Endothelial cell of umbilical vein (primary cell): ENCODE results near the gene SPPL2B. TPM values are rescaled to one million over a fixed set of nuclear protein-coding genes. Genes with fewer than 3 reads are reported as not detected.

Experiments used
- BruUV-seq: library from RNA; stranded (reverse); fragments of 400-500 nt; replicated peaks from 2 replicates; lab custom pipeline; 2021; lab: Mats Ljungman, UMichigan
- CTCF ChIA-PET: fragments of 300-600, 350-600 bp; sonication (Branson Sonifier 250); formaldehyde crosslinking; loops from one replicate; lab custom pipeline; 2021; ENCODE audit warnings: antibody characterized with exemption, inconsistent platforms; lab: Charles Lee
- POLR2A ChIA-PET: fragments of 300-600, 350-600 bp; sonication (Branson Sonifier 250); formaldehyde crosslinking; loops from one replicate; lab custom pipeline; 2021; ENCODE audit warnings: antibody characterized with exemption, inconsistent platforms; lab: Charles Lee
- DNase-seq: peaks from one replicate; pipeline ENCODE4 v3.0.0-alpha.2; 2011; ENCODE audit warnings: low read depth, low spot score
- FAIRE-seq: peaks from 2 replicates; lab custom pipeline; 2011; peaks lifted over from hg19 to GRCh38; lab: Jason Lieb, UNC
- H2AFZ ChIP-seq: 2 replicates; pipeline ENCODE4 v1.6.0; 2012; ENCODE audit warnings: low read depth, low read length, control low read depth, inconsistent platforms
- H3K27ac ChIP-seq: 2 replicates; pipeline ENCODE4 v1.5.1; 2011; ENCODE audit warnings: low read depth, mild to moderate bottlenecking, control low read depth, low read length, moderate library complexity; ENCODE audit not compliant: insufficient read depth
- H3K27me3 ChIP-seq, 2 experiments: 2 replicates each; pipeline versions ENCODE4 v1.6.0 to v1.6.1; 2011; ENCODE audit warnings: low read length in 2 of 2, mixed read lengths in 1 of 2; ENCODE audit not compliant: control insufficient read depth in 2 of 2, insufficient read depth in 2 of 2
- H3K36me3 ChIP-seq, 2 experiments: 2 replicates in 1 of 2; 3 replicates in 1 of 2; pipeline ENCODE4 v1.5.1; 2011; ENCODE audit warnings: low read length in 2 of 2, mild to moderate bottlenecking in 1 of 2, moderate library complexity in 1 of 2; ENCODE audit not compliant: control insufficient read depth in 2 of 2, insufficient read depth in 2 of 2; ENCODE audit errors: extremely low read depth in 1 of 2
- H3K4me1 ChIP-seq: 3 replicates; pipeline ENCODE4 v1.5.1; 2011; ENCODE audit warnings: mild to moderate bottlenecking, low read length; ENCODE audit not compliant: control insufficient read depth, insufficient read depth; ENCODE audit errors: extremely low read depth
- H3K4me2 ChIP-seq: 2 replicates; pipeline ENCODE4 v1.6.1; 2011; ENCODE audit warnings: low read length, control low read depth, mixed read lengths; ENCODE audit not compliant: insufficient read depth
- H3K4me3 ChIP-seq, 3 experiments: fragments of 200-600 bp in 1 of 3; sonication (generic), shearing (Covaris generic) in 1 of 3; replicated peaks in 1 of 3; 2 replicates each; pipeline ENCODE4 v1.5.1; 2011 to 2016; ENCODE audit warnings: control low read depth in 3 of 3, low read length in 3 of 3, mild to moderate bottlenecking in 2 of 3, inconsistent platforms in 1 of 3, low read depth in 1 of 3, moderate library complexity in 1 of 3; ENCODE audit not compliant: insufficient read depth in 1 of 3
- H3K79me2 ChIP-seq: 2 replicates; pipeline ENCODE4 v1.6.0; 2012; ENCODE audit warnings: low read length, inconsistent platforms; ENCODE audit not compliant: control insufficient read depth, insufficient read depth
- H3K9ac ChIP-seq: replicated peaks from 2 replicates; pipeline ENCODE3; 2011; ENCODE audit warnings: low read length, control low read depth; ENCODE audit not compliant: insufficient read depth; ENCODE audit errors: extremely low read depth
- H3K9me1 ChIP-seq: replicated peaks from 3 replicates; pipeline ENCODE4 v1.6.0; 2011; ENCODE audit warnings: mild to moderate bottlenecking, low read length; ENCODE audit not compliant: control insufficient read depth, insufficient read depth; ENCODE audit errors: extremely low read depth
- H3K9me3 ChIP-seq: replicated peaks from 2 replicates; pipeline ENCODE4 v1.5.1; 2012; ENCODE audit warnings: low read length, inconsistent platforms; ENCODE audit not compliant: control insufficient read depth, insufficient read depth
- H4K20me1 ChIP-seq: replicated peaks from 2 replicates; pipeline ENCODE3; 2011; ENCODE audit warnings: mild to moderate bottlenecking, low read length; ENCODE audit not compliant: control insufficient read depth, insufficient read depth; ENCODE audit errors: extremely low read depth
- CTCF ChIP-seq, 2 donors: IDR thresholded peaks; 1 replicate in 1 of 2; 2 replicates in 1 of 2; pipeline ENCODE4 v1.5.1; 2011; ENCODE audit warnings: low read length in 2 of 2, mild to moderate bottlenecking in 2 of 2, moderate library complexity in 2 of 2, control low read depth in 1 of 2, inconsistent platforms in 1 of 2, low read depth in 1 of 2; ENCODE audit not compliant: insufficient read depth in 1 of 2; ENCODE audit errors: extremely low read depth in 1 of 2
- FOS ChIP-seq: IDR thresholded peaks from 2 replicates; pipeline ENCODE4 v1.6.1; 2011; ENCODE audit warnings: mild to moderate bottlenecking, low read length, moderate library complexity, borderline replicate concordance; ENCODE audit not compliant: insufficient read depth
- GATA2 ChIP-seq: IDR thresholded peaks from 2 replicates; pipeline ENCODE4 v1.7.0; 2011; ENCODE audit warnings: low read depth, mild to moderate bottlenecking, moderate library complexity, mixed read lengths, low read length; ENCODE audit not compliant: insufficient read length, insufficient read depth
- JUN ChIP-seq: IDR thresholded peaks from 2 replicates; pipeline ENCODE4 v1.6.1; 2011; ENCODE audit warnings: borderline replicate concordance, low read depth; ENCODE audit not compliant: insufficient read length, insufficient read depth
- MAX ChIP-seq: IDR thresholded peaks from 2 replicates; pipeline ENCODE4 v1.6.1; 2011; ENCODE audit not compliant: insufficient read depth, insufficient read length
- POLR2A ChIP-seq: IDR thresholded peaks from 2 replicates; pipeline ENCODE4 v1.6.1; 2012; ENCODE audit warnings: low read depth, mild to moderate bottlenecking, control low read depth, low read length
- POLR2AphosphoS5 ChIP-seq: IDR thresholded peaks from 2 replicates; pipeline ENCODE4 v1.6.1; 2012; ENCODE audit warnings: low read depth, mild to moderate bottlenecking, control low read depth, low read length, moderate library complexity; ENCODE audit not compliant: insufficient read depth
- dilution Hi-C: fragments of 300-500 bp; cut with MboI; formaldehyde crosslinking; loops from one replicate; pipeline ENCODE4 v1.15.0; 2019; ENCODE audit warnings: low sequenced_read_pairs; ENCODE audit not compliant: extremely low pct_ligation_motif_present
- intact Hi-C: fragments of 100-400 bp; cut with micrococcal nuclease; formaldehyde crosslinking; loops from one replicate; pipeline ENCODE4 v1.10.0; 2022
- polyA plus RNA-seq, 4 experiments: library from polyadenylated mRNA; depleted of rRNA in 3 of 4; stranded (reverse) in 3 of 4; unstranded in 1 of 4; fragments of >200 nt; gene quantifications; 2 replicates each; pipeline versions ENCODE4 v1.2.1 to v1.2.3, GENCODE V29; 2011 to 2012; ENCODE audit warnings: missing spikeins in 1 of 4
- total RNA-seq: library from RNA; stranded (reverse); gene quantifications from 2 replicates; pipeline ENCODE4 v1.2.3, GENCODE V29; 2021

SPPL2B gene
- total and polyA plus RNA-seq, 2 donors (not counting 3 experiments of a cell fraction or from before 2014, with no cell fraction given), result 60.7 to 62.7 TPM

GRCh38 chr19:2317756-2318155 is 10.7 kb upstream of the SPPL2B start:
- intact Hi-C loops, result loop anchor here (10.0 kb wide), 1 partner anchor 383 kb away; no protein-coding TSS in a partner anchor
- no peak overlapping the region for H3K4me3 ChIP-seq
- ChIA-PET CTCF (interaction anchor here (1.2 to 2.8 kb wide), 2 partner anchors 9 to 162 kb away, joined by 3 to 36 read pairs; no protein-coding TSS in a partner anchor), POLR2A (no interaction called here)
- no TSS peak for BruUV-seq
- no peaks in the 10 kb centered on the region for H4K20me1 ChIP-seq
- peaks cover 0 to 3% of the 10 kb centered on the region in 2 experiments for H3K36me3 ChIP-seq
- FAIRE-seq, result no peak
- DNase-seq, result no peak
- no peak overlapping the region for H3K27ac ChIP-seq
- H3K79me2 ChIP-seq, result no peaks in the 10 kb centered on the region
- dilution Hi-C loops, result no loop called here
- peaks cover 2% of the 10 kb centered on the region for H3K9me3 ChIP-seq
- no peak overlapping the region for H3K4me2 ChIP-seq
- TF ChIP-seq GATA2 (no peak), POLR2AphosphoS5 (no peak), FOS (no peak), JUN (no peak), CTCF (IDR thresholded peaks at IDR 0.05; ENCODE audit: extremely low read depth in 1 of 2, insufficient read depth in 1 of 2, low read depth in 1 of 2, low read length in 2 of 2) (no peak), MAX (no peak), POLR2A (no peak)
- H3K9me1 ChIP-seq, result no peaks in the 10 kb centered on the region
- H3K4me1 ChIP-seq, result no peaks in the 10 kb centered on the region
- H2AFZ ChIP-seq, result no peak overlapping the region
- H3K27me3 ChIP-seq, result peaks cover 0 to 10% of the 10 kb centered on the region in 2 experiments
- no peak overlapping the region for H3K9ac ChIP-seq
